KOPT-K1 (cell line): ENCODE measurements around the gene KLF9.

Source experiments
- H3K27ac ChIP-seq: fragments of 200-600 bp; sonication (generic); 2 replicates; pipeline ENCODE4 v1.5.1; 2016; ENCODE audit warnings: antibody characterized with exemption, mild to moderate bottlenecking, low read depth, low read length; ENCODE audit not compliant: poor library complexity, severe bottlenecking
- H3K36me3 ChIP-seq: fragments of 200-600 bp; sonication (generic); 2 replicates; pipeline ENCODE4 v1.5.1; 2017; ENCODE audit warnings: antibody characterized with exemption, mild to moderate bottlenecking, low read length, moderate library complexity; ENCODE audit not compliant: insufficient read depth
- H3K9me3 ChIP-seq: fragments of 200-600 bp; sonication (generic); 2 replicates; pipeline ENCODE4 v1.5.1; 2017; ENCODE audit warnings: antibody characterized with exemption, low read length, mild to moderate bottlenecking; ENCODE audit not compliant: insufficient read depth, poor library complexity, severe bottlenecking

Gene KLF9

GRCh38 chr9:70413464-70413798 lies 1.0 kb downstream of the KLF9 start:
- Histone ChIP-seq H3K9me3 (no peaks in the 10 kb centered on the region), H3K27ac (no peak overlapping the region), H3K36me3 (no peaks in the 10 kb centered on the region)

GRCh38 chr9:70412832-70413463 lies 1.5 kb downstream of the KLF9 start:
- Histone ChIP-seq H3K27ac (no peak overlapping the region), H3K36me3 (no peaks in the 10 kb centered on the region), H3K9me3 (no peaks in the 10 kb centered on the region)

DNA sequence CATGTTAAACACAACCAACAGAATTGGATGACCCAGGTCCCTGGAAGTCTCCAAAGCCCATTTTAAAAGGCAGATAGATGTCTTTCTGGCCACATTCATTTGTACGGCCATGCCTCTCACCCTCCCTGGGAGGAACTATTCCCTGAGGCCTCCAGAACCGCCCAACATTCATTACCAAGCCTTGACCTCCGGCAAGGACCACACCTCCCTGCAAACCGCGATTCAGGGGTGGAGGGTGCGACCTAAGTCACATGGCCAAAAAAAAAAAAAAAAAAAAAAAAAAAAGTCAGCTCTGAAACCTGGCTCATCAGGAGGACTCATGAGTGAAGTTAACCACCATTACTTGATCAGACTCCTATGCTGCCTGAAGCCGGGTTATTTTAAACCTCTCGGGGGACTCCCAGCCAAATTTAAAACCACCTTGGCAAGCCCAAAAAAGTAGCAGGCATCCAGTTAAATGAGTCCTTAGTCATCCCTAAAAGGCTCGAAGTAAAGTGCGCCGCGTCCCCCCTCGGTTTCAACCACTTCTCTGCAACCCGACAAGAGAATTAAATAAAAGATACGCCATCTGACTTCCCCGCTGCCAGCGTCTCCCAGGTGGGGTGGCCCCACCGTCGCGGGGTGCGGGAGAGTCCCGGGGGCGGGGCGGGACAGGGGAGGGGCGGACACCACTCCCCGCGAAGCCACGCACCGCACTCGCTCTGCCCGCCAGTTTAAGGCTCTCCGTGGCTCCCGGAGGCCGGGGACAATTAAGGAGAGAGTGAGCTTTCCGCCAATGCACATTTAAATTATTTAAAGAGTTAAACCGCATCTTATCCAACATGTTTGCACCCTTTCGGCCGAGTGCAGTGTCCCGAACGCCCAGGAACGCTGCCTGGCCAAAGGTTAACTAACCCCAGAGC lies 2.3 kb downstream of the KLF9 start:
- no peaks in the 10 kb centered on the region for H3K36me3 ChIP-seq
- H3K27ac ChIP-seq = no peak overlapping the region
- H3K9me3 ChIP-seq = no peaks in the 10 kb centered on the region

GRCh38 chr9:70411121-70411929 lies 3.1 kb downstream of the KLF9 start:
- Histone ChIP-seq H3K36me3 (no peaks in the 10 kb centered on the region), H3K27ac (no peak overlapping the region), H3K9me3 (no peaks in the 10 kb centered on the region)

DNA sequence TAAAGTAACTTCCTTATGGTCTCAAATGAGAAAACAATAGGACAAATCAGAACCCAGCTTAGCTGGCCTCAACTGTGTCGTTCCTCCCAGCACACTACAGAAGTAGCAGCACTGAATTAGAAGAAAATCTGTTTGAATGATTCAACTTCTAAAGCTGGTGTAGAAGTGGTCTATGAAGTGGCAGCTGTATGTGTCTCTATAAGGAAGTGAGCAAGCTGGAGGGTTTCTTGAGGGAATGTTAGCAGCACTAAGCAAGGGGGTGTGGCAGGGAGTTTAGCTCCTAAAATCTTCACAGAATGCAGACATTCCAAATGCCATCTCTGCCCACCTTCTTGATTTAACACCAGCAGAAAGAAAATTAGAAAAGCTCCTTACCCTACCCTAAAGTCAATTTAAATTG lies 4.1 kb downstream of the KLF9 start:
- H3K27ac ChIP-seq = no peak overlapping the region
- H3K36me3 ChIP-seq = no peaks in the 10 kb centered on the region
- H3K9me3 ChIP-seq = no peaks in the 10 kb centered on the region

GRCh38 chr9:70409800-70410199 lies 4.7 kb downstream of the KLF9 start:
- no peaks in the 10 kb centered on the region for H3K9me3 ChIP-seq
- H3K36me3 ChIP-seq = no peaks in the 10 kb centered on the region
- H3K27ac ChIP-seq = no peak overlapping the region

DNA sequence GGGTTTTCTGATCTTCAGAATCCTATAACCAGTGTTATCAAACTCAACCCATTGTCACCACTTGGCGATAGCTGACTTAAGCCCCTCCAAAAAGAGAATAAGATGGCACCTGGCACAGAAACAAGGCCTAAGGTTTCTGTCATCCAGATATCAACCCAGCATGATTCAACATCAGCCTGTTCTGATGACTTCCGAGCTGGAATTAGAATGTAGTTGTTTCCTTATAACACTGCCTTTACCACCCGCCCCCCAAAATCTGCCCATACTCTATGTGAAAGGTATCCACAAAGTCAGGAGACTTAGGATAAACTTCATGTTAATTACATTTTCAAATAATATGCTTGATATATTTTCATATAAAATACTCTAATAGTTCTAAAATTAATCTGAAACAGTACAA lies 5.2 kb downstream of the KLF9 start:
- H3K36me3 ChIP-seq = no peaks in the 10 kb centered on the region
- H3K27ac ChIP-seq = no peak overlapping the region
- H3K9me3 ChIP-seq = no peaks in the 10 kb centered on the region

DNA sequence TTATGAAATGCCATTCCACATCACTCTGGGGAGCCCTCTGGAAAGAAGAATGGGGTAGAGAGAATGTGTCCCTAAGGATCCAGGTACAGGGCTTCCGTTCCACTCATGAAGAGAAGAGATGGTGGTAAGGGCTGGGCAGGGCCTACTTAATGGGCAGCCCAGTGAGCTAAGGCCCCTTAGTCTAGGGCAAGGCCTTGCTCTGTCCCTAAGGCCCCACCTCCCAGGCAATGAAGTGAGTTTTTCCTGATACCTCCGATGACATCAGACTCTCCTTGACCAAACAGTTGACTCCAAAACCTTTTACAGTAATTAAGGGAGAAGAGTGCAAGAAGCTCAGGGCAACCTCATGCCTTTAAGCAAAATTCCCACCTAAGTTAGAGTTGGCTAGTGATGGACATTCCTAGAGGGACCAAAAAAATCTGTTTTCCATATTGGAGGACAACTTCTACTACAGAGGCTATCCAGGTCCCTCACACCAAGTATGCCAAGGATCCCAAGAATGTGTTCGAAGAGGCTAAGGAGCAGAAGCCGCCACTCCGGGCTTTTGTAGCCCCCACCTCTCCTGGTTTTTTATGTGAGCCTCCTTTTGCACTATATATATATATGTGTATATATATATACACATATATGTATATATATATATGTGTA lies 5.9 kb downstream of the KLF9 start:
- Histone ChIP-seq H3K9me3 (no peaks in the 10 kb centered on the region), H3K36me3 (no peaks in the 10 kb centered on the region), H3K27ac (no peak overlapping the region)

GRCh38 chr9:70407081-70407503 lies 7.4 kb downstream of the KLF9 start:
- H3K9me3 ChIP-seq = no peaks in the 10 kb centered on the region
- no peak overlapping the region for H3K27ac ChIP-seq
- no peaks in the 10 kb centered on the region for H3K36me3 ChIP-seq

- Histone ChIP-seq H3K9me3 (no peaks in the 10 kb centered on the region), H3K27ac (no peak overlapping the region), H3K36me3 (no peaks in the 10 kb centered on the region)
Measured at GRCh38 chr9:70406434-70406862, 8.0 kb downstream of the KLF9 start.

DNA sequence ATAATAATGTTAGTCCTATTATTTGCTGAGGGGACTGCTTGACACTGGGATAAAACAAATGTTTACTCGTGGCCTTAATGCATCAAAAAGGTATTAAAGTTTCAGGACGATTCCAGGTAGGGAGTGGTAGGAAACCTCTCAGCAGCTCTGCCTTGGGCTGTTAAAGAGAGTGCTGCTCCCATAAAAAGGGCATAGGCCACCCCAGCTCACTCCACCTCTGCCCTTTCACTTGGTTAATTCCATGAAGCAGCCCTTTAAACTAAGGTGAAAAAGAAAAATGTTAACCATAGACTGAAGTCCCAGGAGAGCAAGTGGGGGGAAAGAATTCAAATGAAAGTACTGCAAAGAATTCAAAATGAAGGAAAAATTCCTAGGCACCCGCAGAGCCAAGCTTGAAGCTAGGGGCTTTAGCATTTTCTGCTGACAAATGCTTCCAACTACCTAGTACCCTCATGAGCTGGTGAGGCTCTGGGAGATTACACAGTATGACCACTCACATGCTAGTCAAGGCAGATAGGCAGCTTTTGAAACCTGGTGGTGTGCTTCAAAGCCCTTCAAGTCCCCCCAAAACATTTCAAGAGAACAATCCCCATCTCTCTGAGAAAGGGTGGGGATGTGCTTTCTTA lies 8.5 kb downstream of the KLF9 start:
- H3K27ac ChIP-seq = no peak overlapping the region

DNA sequence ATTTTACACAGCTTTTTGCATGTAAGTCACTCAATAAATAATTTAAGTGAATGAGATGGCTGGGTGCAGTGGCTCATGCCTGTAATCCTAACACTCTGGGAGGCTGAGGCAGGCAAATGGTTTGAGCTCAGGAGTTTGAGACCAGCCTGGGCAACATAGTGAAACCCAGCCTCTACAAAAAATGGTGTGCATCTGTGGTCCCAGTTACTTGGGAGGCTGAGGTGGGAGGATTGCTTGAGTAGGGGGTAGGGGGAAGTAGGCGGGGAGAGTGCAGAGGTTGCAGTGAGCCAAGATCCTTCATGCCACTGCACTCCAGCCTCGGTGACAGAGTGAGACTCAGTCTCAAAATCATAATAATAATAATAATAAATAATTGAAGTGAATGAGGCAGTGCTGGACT lies 10.2 kb downstream of the KLF9 start:
- Histone ChIP-seq H3K9me3 (no peaks in the 10 kb centered on the region), H3K27ac (no peak overlapping the region)

More for the DNA sequence above, 8.5 kb downstream of the KLF9 start:
- no peaks in the 10 kb centered on the region for H3K36me3 ChIP-seq
- H3K9me3 ChIP-seq = no peaks in the 10 kb centered on the region

DNA sequence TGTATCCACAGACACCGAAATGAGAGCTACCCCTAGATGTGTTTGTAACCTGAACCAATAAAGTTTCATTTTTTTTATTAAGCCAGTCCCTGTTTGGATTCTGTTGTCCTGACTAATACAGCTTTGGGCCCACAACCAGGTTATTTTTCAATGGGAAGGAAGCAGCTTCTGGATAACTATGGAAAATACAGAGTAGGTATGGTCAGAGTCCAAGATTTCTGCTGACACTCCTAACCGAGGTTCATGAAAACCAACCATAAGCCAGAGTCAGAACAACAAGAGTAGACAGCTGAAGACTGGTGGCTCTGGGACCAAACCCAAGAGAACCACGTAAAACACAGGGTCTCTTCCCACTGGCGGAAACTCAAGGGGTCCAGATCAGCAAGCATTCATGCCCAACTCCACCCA lies 10.8 kb downstream of the KLF9 start:
- Histone ChIP-seq H3K36me3 (no peaks in the 10 kb centered on the region), H3K27ac (no peak overlapping the region), H3K9me3 (no peaks in the 10 kb centered on the region)

More for the DNA sequence above, 10.2 kb downstream of the KLF9 start:
- no peaks in the 10 kb centered on the region for H3K36me3 ChIP-seq

GRCh38 chr9:70403166-70403565 lies 11.3 kb downstream of the KLF9 start:
- Histone ChIP-seq H3K36me3 (no peaks in the 10 kb centered on the region), H3K27ac (no peak overlapping the region), H3K9me3 (no peaks in the 10 kb centered on the region)
